LNCaP clone FGC (cell line): ENCODE data around the gene PTPRM.

Experiments
- DNase-seq: peaks from one replicate; pipeline ENCODE4 v3.0.0-alpha.2; 2011; ENCODE audit warnings: low read depth
- H3K4me3 ChIP-seq: 2 replicates; pipeline ENCODE4 v1.5.1; 2011; ENCODE audit warnings: mild to moderate bottlenecking, low read depth, low read length, control low read depth
- CTCF ChIP-seq: IDR thresholded peaks from 2 replicates; pipeline ENCODE4 v1.5.1; 2012; ENCODE audit warnings: mild to moderate bottlenecking; ENCODE audit not compliant: control insufficient read depth, insufficient read depth; ENCODE audit errors: extremely low read depth

Gene PTPRM

GRCh38 chr18:7737550-7737949, 170.4 kb downstream of the PTPRM start:
- no peak for TF ChIP-seq CTCF
- DNase-seq = no peak

GRCh38 chr18:7740821-7741220, 173.7 kb downstream of the PTPRM start:
- no peak for TF ChIP-seq CTCF
- DNase-seq = no peak
- no peak overlapping the region for H3K4me3 ChIP-seq

More at GRCh38 chr18:7737550-7737949, 170.4 kb downstream of the PTPRM start:
- H3K4me3 ChIP-seq = no peak overlapping the region

- no peak for TF ChIP-seq CTCF
- no peak for DNase-seq
- no peak overlapping the region for H3K4me3 ChIP-seq
Measured at GRCh38 chr18:7741640-7742039, 174.5 kb downstream of the PTPRM start.

GRCh38 chr18:7742224-7742623, 175.1 kb downstream of the PTPRM start:
- H3K4me3 ChIP-seq = no peak overlapping the region
- no peak for TF ChIP-seq CTCF
- DNase-seq = no peak

- H3K4me3 ChIP-seq = no peak overlapping the region
- DNase-seq = no peak
- no peak for TF ChIP-seq CTCF
Measured at GRCh38 chr18:7743256-7743655, 176.1 kb downstream of the PTPRM start.

- no peak overlapping the region for H3K4me3 ChIP-seq
- DNase-seq = no peak
- TF ChIP-seq CTCF = no peak
Measured at GRCh38 chr18:7746106-7746505, 179.0 kb downstream of the PTPRM start.

- H3K4me3 ChIP-seq = no peak overlapping the region
- no peak for TF ChIP-seq CTCF
- no peak for DNase-seq
Measured at GRCh38 chr18:7748251-7749007, 181.3 kb downstream of the PTPRM start.
